ENCODE measurements around the gene RASSF7.
A peak's percentile ranks its signal among the peaks of the same experiment; 100 is the strongest.
"Not testable (repeated sequence)": the region's sequence is repeated elsewhere in the genome, so short reads cannot be mapped to it uniquely, and the experiment has no call there.

Gene RASSF7

GRCh38 chr11:560305-561147 is at the start of gene RASSF7, which contains the start of gene LMNTD2:
Gene RASSF7 (plus strand): TSS chr11:560970. CDS start chr11:561769, 799 bp downstream.
Gene LMNTD2 (minus strand): TSS chr11:560738. CDS start chr11:560716, 22 bp downstream.
- DNase-seq, result peak; percentile 91

GRCh38 chr11:512761-513595 is 47.8 kb upstream of the RASSF7 start:
- no peak for DNase-seq

GRCh38 chr11:514606-515005 is 46.2 kb upstream of the RASSF7 start:
- DNase-seq, result no peak

- DNase-seq, result no peak
Measured at GRCh38 chr11:515131-515530, 45.6 kb upstream of the RASSF7 start.

- DNase-seq, result no peak
Measured at GRCh38 chr11:516400-516799, 44.4 kb upstream of the RASSF7 start.

- DNase-seq, result not testable (repeated sequence)
Measured at GRCh38 chr11:516918-517685, 43.7 kb upstream of the RASSF7 start.

- DNase-seq, result peak; percentile 89
Measured at GRCh38 chr11:518463-519202, 42.1 kb upstream of the RASSF7 start.

- DNase-seq, result no peak
Measured at GRCh38 chr11:520428-521176, 40.2 kb upstream of the RASSF7 start.

- DNase-seq, result no peak
Measured at GRCh38 chr11:521177-521688, 39.5 kb upstream of the RASSF7 start.

GRCh38 chr11:526192-526591 is 34.6 kb upstream of the RASSF7 start:
- DNase-seq, result no peak

- DNase-seq, result no peak
Measured at GRCh38 chr11:528166-528814, 32.5 kb upstream of the RASSF7 start.

GRCh38 chr11:528815-529727 is 31.7 kb upstream of the RASSF7 start:
- peak; percentile 63 for DNase-seq

GRCh38 chr11:529728-530411 is 30.9 kb upstream of the RASSF7 start:
- DNase-seq, result no peak

- DNase-seq, result no peak
Measured at GRCh38 chr11:530960-531831, 29.6 kb upstream of the RASSF7 start.

GRCh38 chr11:531919-532526 is 28.7 kb upstream of the RASSF7 start:
- no peak for DNase-seq

GRCh38 chr11:532527-532985 is 28.2 kb upstream of the RASSF7 start:
- no peak for DNase-seq

GRCh38 chr11:532986-533585 is 27.7 kb upstream of the RASSF7 start:
- DNase-seq, result no peak
